GM12891 (cell line): ENCODE measurements around the gene RTRAF.

Experiments used
- DNase-seq: peaks from one replicate; pipeline ENCODE4 v3.0.0; 2011; ENCODE audit warnings: low spot score; ENCODE audit not compliant: insufficient read length
- FAIRE-seq: peaks from 2 replicates; lab custom pipeline; 2011; peaks lifted over from hg19 to GRCh38; lab: Jason Lieb, UNC
- PAX5 ChIP-seq: IDR thresholded peaks from 2 replicates; pipeline ENCODE4 v1.6.1; 2011; ENCODE audit warnings: low read length, moderate library complexity, mild to moderate bottlenecking; ENCODE audit not compliant: insufficient read depth, severe bottlenecking
- POLR2A ChIP-seq: IDR thresholded peaks from 2 replicates; pipeline ENCODE4 v1.6.1; 2011; ENCODE audit warnings: low read depth, low read length, control low read depth
- POLR2AphosphoS5 ChIP-seq: IDR thresholded peaks from 2 replicates; pipeline ENCODE4 v1.6.1; 2011; ENCODE audit warnings: low read depth, low read length, control low read depth
- POU2F2 ChIP-seq: IDR thresholded peaks from 2 replicates; pipeline ENCODE4 v1.6.1; 2011; ENCODE audit warnings: low read depth, mild to moderate bottlenecking, control low read depth, low read length, moderate library complexity
- SPI1 ChIP-seq: IDR thresholded peaks from 2 replicates; pipeline ENCODE4 v1.6.1; 2011; ENCODE audit warnings: low read depth, low read length, control low read depth
- TAF1 ChIP-seq: IDR thresholded peaks from 2 replicates; pipeline ENCODE4 v1.6.1; 2011; ENCODE audit warnings: low read depth, low read length, control low read depth

The RTRAF gene

GRCh38 chr14:52055167-52055566, 65.8 kb downstream of the RTRAF start:
- DNase-seq (no peak), FAIRE-seq (no peak)
- TF ChIP-seq POU2F2 = no peak
- TF ChIP-seq TAF1 = no peak
- TF ChIP-seq POLR2A = no peak
- TF ChIP-seq POLR2AphosphoS5 = no peak
- TF ChIP-seq SPI1 = no peak
- no peak for TF ChIP-seq PAX5

DNA sequence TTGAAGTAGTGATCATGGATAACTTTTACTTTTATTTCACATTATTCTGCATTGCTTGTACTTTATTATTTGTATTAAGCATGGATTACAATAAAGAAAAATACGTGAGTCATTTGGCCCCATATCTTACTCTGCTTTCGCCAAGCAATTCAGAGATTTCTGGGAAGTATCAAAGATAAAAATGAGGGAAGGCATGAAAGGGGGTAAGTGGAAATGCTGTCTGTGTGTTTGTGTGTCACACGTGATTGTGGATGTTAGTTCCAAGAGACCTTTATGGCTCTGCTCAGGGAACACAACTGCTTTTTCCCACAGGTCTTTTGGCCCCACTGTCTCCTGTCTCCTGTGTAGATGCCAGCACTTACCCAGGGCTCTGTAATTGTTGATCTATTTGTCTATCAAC, 69.0 kb downstream of the RTRAF start:
- TF ChIP-seq PAX5 = no peak
- TF ChIP-seq POLR2A = no peak
- no peak for TF ChIP-seq TAF1
- no peak for TF ChIP-seq SPI1
- no peak for TF ChIP-seq POLR2AphosphoS5
- no peak for TF ChIP-seq POU2F2
- no peak for FAIRE-seq

DNA sequence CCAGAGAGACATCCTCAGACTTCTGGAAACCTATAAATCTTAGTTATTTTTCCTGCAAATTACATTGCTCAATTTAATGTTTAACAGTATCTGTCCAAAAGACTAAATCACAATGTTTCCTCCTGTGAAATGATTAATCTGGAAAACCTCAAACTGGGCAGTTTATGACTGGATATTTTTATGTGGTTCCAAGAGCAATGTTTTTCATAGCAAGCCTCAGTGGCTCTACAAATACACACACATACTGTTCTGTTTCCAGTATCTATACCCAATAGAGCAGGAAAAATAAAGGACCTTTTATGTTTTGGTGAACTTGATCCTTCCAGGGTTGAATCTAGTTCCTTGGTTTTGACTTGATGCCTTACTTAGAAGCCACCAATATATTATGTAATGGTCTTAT, 70.3 kb downstream of the RTRAF start:
- no peak for TF ChIP-seq POLR2A
- no peak for FAIRE-seq
- DNase-seq = no peak

More for the DNA sequence above, 69.0 kb downstream of the RTRAF start:
- DNase-seq = no peak

- no peak for FAIRE-seq
Measured at GRCh38 chr14:52060080-52060479, 70.7 kb downstream of the RTRAF start.

More at GRCh38 chr14:52060080-52060479, 70.7 kb downstream of the RTRAF start:
- TF ChIP-seq POLR2AphosphoS5 = no peak
- no peak for TF ChIP-seq SPI1
- TF ChIP-seq TAF1 = no peak
- TF ChIP-seq POU2F2 = no peak
- no peak for TF ChIP-seq PAX5
- TF ChIP-seq POLR2A = no peak
- no peak for DNase-seq
